Activated naive CD8-positive, alpha-beta T cell treated with anti-CD3 and anti-CD28 coated beads, Interleukin-2, amount 50 U/mL, for 16 hours (primary cell): Measurements from ENCODE around the gene PCDHGA1.

ENCODE experiments used
- DNase-seq: peaks from one replicate; pipeline ENCODE4 v3.0.0-alpha.2; 2020; ENCODE audit warnings: low read depth, low spot score

The PCDHGA1 gene

GRCh38 chr5:141439411-141440141 is 109.3 kb downstream of the PCDHGA1 start:
- DNase-seq = no peak

- DNase-seq = no peak
These were observed 110.0 kb downstream of the PCDHGA1 start for GRCh38 chr5:141440341-141440740.

- no peak for DNase-seq
These were observed 111.4 kb downstream of the PCDHGA1 start for GRCh38 chr5:141441571-141442170.

- no peak for DNase-seq
These were observed 135.0 kb downstream of the PCDHGA1 start for GRCh38 chr5:141465351-141465750.

GRCh38 chr5:141475625-141476131 is 145.4 kb downstream of the PCDHGA1 start, which contains the start of gene PCDHGC3:
PCDHGC3 (plus strand) TSS chr5:141475966; CDS start chr5:141476117, 151 bp downstream.
- DNase-seq = no peak

GRCh38 chr5:141476132-141476911 is 146.0 kb downstream of the PCDHGA1 start:
- DNase-seq = no peak

- DNase-seq = no peak
These were observed 146.8 kb downstream of the PCDHGA1 start for GRCh38 chr5:141477044-141477575.

GRCh38 chr5:141477815-141478214 is 147.5 kb downstream of the PCDHGA1 start:
- no peak for DNase-seq

GRCh38 chr5:141478321-141478945 is 148.1 kb downstream of the PCDHGA1 start:
- no peak for DNase-seq

- DNase-seq = no peak
These were observed 149.5 kb downstream of the PCDHGA1 start for GRCh38 chr5:141479776-141480175.

- DNase-seq = no peak
These were observed 153.6 kb downstream of the PCDHGA1 start for GRCh38 chr5:141483902-141484301.

GRCh38 chr5:141484310-141484640 is 154.0 kb downstream of the PCDHGA1 start:
- no peak for DNase-seq

- DNase-seq = no peak
These were observed 154.5 kb downstream of the PCDHGA1 start, which contains the start of gene PCDHGC4 for GRCh38 chr5:141484641-141485311. PCDHGC4 (plus strand) TSS chr5:141485030; CDS start chr5:141485174, 144 bp downstream.

GRCh38 chr5:141485321-141486055 is 155.2 kb downstream of the PCDHGA1 start:
- DNase-seq = no peak

GRCh38 chr5:141486091-141486490 is 155.8 kb downstream of the PCDHGA1 start:
- no peak for DNase-seq

- no peak for DNase-seq
These were observed 156.8 kb downstream of the PCDHGA1 start for GRCh38 chr5:141487131-141487530.

GRCh38 chr5:141488591-141489561 is 158.6 kb downstream of the PCDHGA1 start, which contains the start of gene PCDHGC5:
PCDHGC5 (plus strand) TSS chr5:141489081; CDS start chr5:141489241, 160 bp downstream.
- no peak for DNase-seq

GRCh38 chr5:141489841-141490240 is 159.5 kb downstream of the PCDHGA1 start:
- DNase-seq = no peak

- no peak for DNase-seq
These were observed 160.0 kb downstream of the PCDHGA1 start for GRCh38 chr5:141490271-141490670.
